Panc1 (cell line): Measurements from ENCODE around the gene WWOX. TPM values are rescaled to one million over a fixed set of nuclear protein-coding genes. Genes with fewer than 3 reads are reported as not detected.

Experiments
- ATAC-seq: fragments of 200-7000 bp; cut with Tn5 transposase; 2 replicates; pipeline ENCODE4 v1.9.1; 2020; ENCODE audit warnings: mild to moderate bottlenecking, moderate library complexity
- BruUV-seq: library from RNA; stranded (reverse); fragments of 400-500 nt; replicated peaks from 2 replicates; lab custom pipeline; 2021; lab: Mats Ljungman, UMichigan
- CTCF ChIA-PET: fragments of 300-600 bp; sonication (Branson Sonifier 250); formaldehyde crosslinking; loops from one replicate; lab custom pipeline; 2022; ENCODE audit warnings: antibody characterized with exemption; lab: Charles Lee
- POLR2A ChIA-PET: fragments of 300-600 bp; sonication (Branson Sonifier 250); formaldehyde crosslinking; loops from one replicate; lab custom pipeline; 2022; ENCODE audit warnings: antibody characterized with exemption; lab: Charles Lee
- DNase-seq: peaks from one replicate; pipeline ENCODE4 v3.0.0-alpha.2; 2010; ENCODE audit warnings: low read depth, low spot score
- H3K27ac ChIP-seq: 2 replicates; pipeline ENCODE4 v1.5.1; 2011; ENCODE audit warnings: mild to moderate bottlenecking, low read length, inconsistent platforms
- H3K27me3 ChIP-seq: fragments of 200-500 bp; sonication (Bioruptor generic); 2 replicates; pipeline ENCODE4 v1.6.0; 2014; ENCODE audit warnings: low read length, inconsistent platforms; ENCODE audit not compliant: control insufficient read depth, insufficient read depth
- H3K36me3 ChIP-seq: fragments of 200-500 bp; sonication (Bioruptor generic); 2 replicates; pipeline ENCODE4 v1.5.1; 2014; ENCODE audit warnings: inconsistent platforms, mild to moderate bottlenecking, low read length, moderate library complexity; ENCODE audit not compliant: control insufficient read depth, insufficient read depth
- H3K4me1 ChIP-seq: 2 replicates; pipeline ENCODE4 v1.5.1; 2011; ENCODE audit warnings: inconsistent platforms, mild to moderate bottlenecking, low read length, moderate library complexity; ENCODE audit not compliant: control insufficient read depth, insufficient read depth
- H3K4me3 ChIP-seq, 2 experiments: 2 replicates each; pipeline ENCODE4 v1.5.1; 2011 to 2012; ENCODE audit warnings: low read depth in 2 of 2, low read length in 2 of 2, mild to moderate bottlenecking in 2 of 2, inconsistent platforms in 1 of 2, moderate library complexity in 1 of 2
- H3K9me3 ChIP-seq: fragments of 200-500 bp; sonication (Bioruptor generic); 2 replicates; pipeline ENCODE4 v1.5.1; 2014; ENCODE audit warnings: low read depth, mild to moderate bottlenecking, inconsistent platforms, low read length, moderate library complexity; ENCODE audit not compliant: control insufficient read depth, insufficient read depth
- CTCF ChIP-seq: fragments of 450-650 bp; IDR thresholded peaks from 2 replicates; pipeline ENCODE4 v1.5.1; 2017; ENCODE audit warnings: mild to moderate bottlenecking
- POLR2AphosphoS5 ChIP-seq: IDR thresholded peaks from 2 replicates; pipeline ENCODE4 v1.6.1; 2012; ENCODE audit warnings: mild to moderate bottlenecking, low read depth, low read length, moderate library complexity
- SIN3A ChIP-seq: IDR thresholded peaks from 2 replicates; pipeline ENCODE4 v1.6.1; 2012; ENCODE audit warnings: low read depth, mild to moderate bottlenecking, low read length, moderate library complexity, borderline replicate concordance; ENCODE audit not compliant: insufficient read depth
- TCF7L2 ChIP-seq: IDR thresholded peaks from 2 replicates; pipeline ENCODE4 v1.6.1; 2011; ENCODE audit warnings: mild to moderate bottlenecking, low read depth, low read length, inconsistent platforms
- in situ Hi-C: cut with HindIII; loops from 2 replicates; pipeline ENCODE4 v1.10.0; 2016; ENCODE audit warnings: low sequenced_read_pairs, low pct_unique_long_range_greater_than_20kb
- intact Hi-C: fragments of 100-400 bp; cut with micrococcal nuclease; formaldehyde crosslinking; loops from one replicate; pipeline ENCODE4 v1.10.0; 2022; ENCODE audit not compliant: unreplicated experiment
- total RNA-seq: library from RNA; stranded (reverse); gene quantifications from one replicate; pipeline ENCODE4 v1.2.1, GENCODE V29; 2021; ENCODE audit not compliant: unreplicated experiment
- TF ChIP-seq, protein P1 (sequence below), 2 experiments: IDR thresholded peaks; 2 replicates each; pipeline ENCODE4 v1.6.1; 2011 to 2012; ENCODE audit warnings: low read depth in 2 of 2, control low read depth in 1 of 2, low read length in 1 of 2, mild to moderate bottlenecking in 1 of 2, moderate library complexity in 1 of 2; ENCODE audit not compliant: insufficient read depth in 1 of 2

Gene WWOX
- total RNA-seq, 1 experiment from 2014 or later, result 12.5 TPM

DNA sequence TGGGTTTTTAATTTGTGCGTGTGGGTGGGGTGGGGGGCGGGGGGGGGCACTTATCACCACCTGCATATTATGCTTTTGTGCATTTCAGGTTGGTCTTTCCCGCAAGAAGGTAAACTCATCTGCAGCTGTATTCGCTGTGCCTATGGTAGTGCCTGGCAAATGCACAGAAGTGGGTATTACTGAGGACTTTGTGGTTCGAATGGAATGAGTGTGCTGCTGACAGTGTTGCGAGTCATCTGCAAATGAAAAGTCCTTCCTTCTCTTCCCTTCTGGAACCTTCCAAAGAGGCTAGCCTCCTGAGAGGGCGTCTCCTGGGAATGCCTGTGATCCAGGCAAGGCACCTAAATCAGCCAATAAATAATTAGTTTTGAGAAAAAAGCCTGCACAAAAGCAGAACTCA, 968.1 kb downstream of the WWOX start:
- Histone ChIP-seq H3K4me3 (no peak overlapping the region), H3K4me1 (no peaks in the 10 kb centered on the region), H3K36me3 (no peaks in the 10 kb centered on the region), H3K9me3 (no peaks in the 10 kb centered on the region), H3K27me3 (no peaks in the 10 kb centered on the region), H3K27ac (no peak overlapping the region)
- intact Hi-C loops (no loop called here), in situ Hi-C loops (no loop called here)
- ChIA-PET POLR2A (no interaction called here), CTCF (no interaction called here)
- TF ChIP-seq CTCF, result no peak
- TF ChIP-seq, protein P1, sequence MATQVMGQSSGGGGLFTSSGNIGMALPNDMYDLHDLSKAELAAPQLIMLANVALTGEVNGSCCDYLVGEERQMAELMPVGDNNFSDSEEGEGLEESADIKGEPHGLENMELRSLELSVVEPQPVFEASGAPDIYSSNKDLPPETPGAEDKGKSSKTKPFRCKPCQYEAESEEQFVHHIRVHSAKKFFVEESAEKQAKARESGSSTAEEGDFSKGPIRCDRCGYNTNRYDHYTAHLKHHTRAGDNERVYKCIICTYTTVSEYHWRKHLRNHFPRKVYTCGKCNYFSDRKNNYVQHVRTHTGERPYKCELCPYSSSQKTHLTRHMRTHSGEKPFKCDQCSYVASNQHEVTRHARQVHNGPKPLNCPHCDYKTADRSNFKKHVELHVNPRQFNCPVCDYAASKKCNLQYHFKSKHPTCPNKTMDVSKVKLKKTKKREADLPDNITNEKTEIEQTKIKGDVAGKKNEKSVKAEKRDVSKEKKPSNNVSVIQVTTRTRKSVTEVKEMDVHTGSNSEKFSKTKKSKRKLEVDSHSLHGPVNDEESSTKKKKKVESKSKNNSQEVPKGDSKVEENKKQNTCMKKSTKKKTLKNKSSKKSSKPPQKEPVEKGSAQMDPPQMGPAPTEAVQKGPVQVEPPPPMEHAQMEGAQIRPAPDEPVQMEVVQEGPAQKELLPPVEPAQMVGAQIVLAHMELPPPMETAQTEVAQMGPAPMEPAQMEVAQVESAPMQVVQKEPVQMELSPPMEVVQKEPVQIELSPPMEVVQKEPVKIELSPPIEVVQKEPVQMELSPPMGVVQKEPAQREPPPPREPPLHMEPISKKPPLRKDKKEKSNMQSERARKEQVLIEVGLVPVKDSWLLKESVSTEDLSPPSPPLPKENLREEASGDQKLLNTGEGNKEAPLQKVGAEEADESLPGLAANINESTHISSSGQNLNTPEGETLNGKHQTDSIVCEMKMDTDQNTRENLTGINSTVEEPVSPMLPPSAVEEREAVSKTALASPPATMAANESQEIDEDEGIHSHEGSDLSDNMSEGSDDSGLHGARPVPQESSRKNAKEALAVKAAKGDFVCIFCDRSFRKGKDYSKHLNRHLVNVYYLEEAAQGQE (IDR thresholded peaks at IDR 0.05; ENCODE audit: insufficient read depth in 1 of 2, low read depth in 2 of 2, low read length in 1 of 2), result no peak
- no peak for TF ChIP-seq POLR2AphosphoS5
- TF ChIP-seq TCF7L2, result no peak
- no peak for TF ChIP-seq SIN3A
- BruUV-seq, result no TSS peak
- ATAC-seq, result no peak
- DNase-seq, result no peak

GRCh38 chr16:79069121-79069520, 969.7 kb downstream of the WWOX start:
- TF ChIP-seq TCF7L2 (no peak), CTCF (no peak), SIN3A (no peak), POLR2AphosphoS5 (no peak)
- TF ChIP-seq, protein P1 (IDR thresholded peaks at IDR 0.05; ENCODE audit: insufficient read depth in 1 of 2, low read depth in 2 of 2, low read length in 1 of 2), result no peak
- DNase-seq, result no peak
- intact Hi-C loops (no loop called here), in situ Hi-C loops (no loop called here)
- Histone ChIP-seq H3K4me3 (no peak overlapping the region), H3K27me3 (no peaks in the 10 kb centered on the region; the same call in 1 of the 2 replicates), H3K9me3 (no peaks in the 10 kb centered on the region), H3K27ac (no peak overlapping the region), H3K4me1 (no peaks in the 10 kb centered on the region), H3K36me3 (no peaks in the 10 kb centered on the region)
- POLR2A ChIA-PET, result no interaction called here
- CTCF ChIA-PET, result no interaction called here
- ATAC-seq, result no peak
- no TSS peak for BruUV-seq
